PC-9 (cell line): Measurements from ENCODE around the gene ZNF423. TPM values are rescaled to one million over a fixed set of nuclear protein-coding genes. Genes with fewer than 3 reads are reported as not detected.

Experiments
- BruUV-seq: library from RNA; stranded (reverse); fragments of 400-500 nt; replicated peaks from 2 replicates; lab custom pipeline; 2021; lab: Mats Ljungman, UMichigan
- CTCF ChIA-PET: fragments of 300-600 bp; sonication (Branson Sonifier 250); formaldehyde crosslinking; loops from one replicate; lab custom pipeline; 2022; ENCODE audit warnings: antibody characterized with exemption; lab: Charles Lee
- POLR2A ChIA-PET: fragments of 300-600 bp; sonication (Branson Sonifier 250); formaldehyde crosslinking; loops from one replicate; lab custom pipeline; 2022; ENCODE audit warnings: antibody characterized with exemption; ENCODE audit not compliant: unreplicated experiment; lab: Charles Lee
- DNase-seq, 2 experiments: peaks; one replicate each; pipeline versions ENCODE4 v3.0.0 to v3.0.0-alpha.2; 2015 to 2022; ENCODE audit warnings: mixed read lengths in 1 of 2
- H2AFZ ChIP-seq: fragments of 200-600 bp; sonication (generic); 2 replicates; pipeline ENCODE4 v1.8.1; 2017; ENCODE audit warnings: antibody characterized with exemption
- H3F3A ChIP-seq: fragments of 200-600 bp; sonication (generic); 2 replicates; pipeline ENCODE4 v1.8.1; 2017; ENCODE audit warnings: antibody characterized with exemption, mild to moderate bottlenecking, low read depth; ENCODE audit not compliant: insufficient read depth
- H3K27ac ChIP-seq: fragments of 200-600 bp; sonication (generic); 2 replicates; pipeline ENCODE4 v1.6.1; 2016; ENCODE audit warnings: mixed run types
- H3K27me3 ChIP-seq: fragments of 200-600 bp; sonication (generic); 2 replicates; pipeline ENCODE4 v1.6.1; 2016; ENCODE audit warnings: low read depth, mixed run types; ENCODE audit not compliant: insufficient read depth
- H3K36me3 ChIP-seq: fragments of 200-600 bp; sonication (generic); 2 replicates; pipeline ENCODE4 v1.6.1; 2016; ENCODE audit warnings: low read depth, mixed run types
- H3K4me1 ChIP-seq: fragments of 200-600 bp; sonication (generic); replicated peaks from 2 replicates; pipeline ENCODE4 v1.6.1; 2016; ENCODE audit warnings: mixed run types; ENCODE audit not compliant: insufficient read depth
- H3K4me2 ChIP-seq: fragments of 200-600 bp; sonication (generic); 2 replicates; pipeline ENCODE4 v1.6.1; 2017; ENCODE audit warnings: mixed run types
- H3K4me3 ChIP-seq: fragments of 200-600 bp; sonication (generic); 2 replicates; pipeline ENCODE4 v1.6.1; 2016; ENCODE audit warnings: mixed run types
- H3K79me2 ChIP-seq: fragments of 200-600 bp; sonication (generic); 2 replicates; pipeline ENCODE4 v1.6.1; 2017; ENCODE audit warnings: low read depth, mixed run types
- H3K9me2 ChIP-seq: fragments of 200-600 bp; sonication (generic); 2 replicates; pipeline ENCODE4 v1.8.1; 2017; ENCODE audit warnings: mild to moderate bottlenecking; ENCODE audit not compliant: insufficient read depth
- H3K9me3 ChIP-seq: fragments of 200-600 bp; sonication (generic); 2 replicates; pipeline ENCODE4 v1.8.1; 2016; ENCODE audit warnings: low read depth; ENCODE audit not compliant: insufficient read depth
- H4K20me1 ChIP-seq: fragments of 200-600 bp; sonication (generic); 2 replicates; pipeline ENCODE4 v1.8.1; 2017; ENCODE audit not compliant: insufficient read depth
- CTCF ChIP-seq: fragments of 200-600 bp; sonication (generic); conservative IDR thresholded peaks from 2 replicates; pipeline ENCODE4 v1.6.1; 2017; ENCODE audit warnings: mixed run types, antibody characterized with exemption, mild to moderate bottlenecking, moderate library complexity
- EZH2 ChIP-seq: fragments of 200-600 bp; sonication (generic); IDR thresholded peaks from 2 replicates; pipeline ENCODE4 v1.8.0; 2017; ENCODE audit warnings: antibody characterized with exemption, low read depth
- intact Hi-C: fragments of 100-400 bp; cut with micrococcal nuclease; formaldehyde crosslinking; loops from one replicate; pipeline ENCODE4 v1.10.0; 2022; ENCODE audit not compliant: unreplicated experiment
- total RNA-seq: library from RNA; stranded (reverse); gene quantifications from 2 replicates; pipeline ENCODE4 v1.2.3, GENCODE V29; 2021

ZNF423 gene
- total RNA-seq, 1 experiment from 2014 or later = not detected

GRCh38 chr16:49473773-49474172 is 382.1 kb downstream of the ZNF423 start:
- Histone ChIP-seq H3K27me3 (peaks cover 24% of the 10 kb centered on the region; the same call in 1 of the 2 replicates), H3K36me3 (no peaks in the 10 kb centered on the region), H3K4me2 (no peak overlapping the region), H2AFZ (no peak overlapping the region), H3K9me2 (no peaks in the 10 kb centered on the region), H3F3A (no peaks in the 10 kb centered on the region), H3K4me1 (no peaks in the 10 kb centered on the region), H3K4me3 (no peak overlapping the region), H3K9me3 (no peaks in the 10 kb centered on the region), H4K20me1 (no peaks in the 10 kb centered on the region), H3K79me2 (no peaks in the 10 kb centered on the region), H3K27ac (no peak overlapping the region)
- no TSS peak for BruUV-seq
- no peak for DNase-seq
- ChIA-PET CTCF (no interaction called here), POLR2A (no interaction called here)
- intact Hi-C loops = no loop called here
- TF ChIP-seq EZH2 (no peak), CTCF (no peak)

DNA sequence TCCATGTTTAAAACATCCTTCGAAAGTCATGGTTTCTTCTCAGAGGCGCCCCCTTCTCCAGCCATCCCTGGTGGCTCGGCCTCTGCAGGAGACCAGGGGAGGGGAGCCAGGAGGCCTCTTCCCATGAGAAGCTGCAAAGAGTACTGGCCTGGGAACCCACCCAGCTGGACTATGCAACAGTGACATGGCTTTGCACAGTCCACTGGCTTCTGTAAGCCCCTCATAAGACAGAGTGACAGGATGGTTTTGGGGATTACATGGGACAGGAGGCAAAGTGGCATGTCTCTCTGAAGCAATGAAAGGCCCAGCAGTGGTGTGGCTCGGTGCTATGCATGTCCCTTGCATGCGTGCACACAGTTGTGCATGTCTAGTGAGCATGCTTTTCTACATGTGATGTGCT is 382.8 kb downstream of the ZNF423 start:
- CTCF ChIA-PET = no interaction called here
- Histone ChIP-seq H3K4me3 (no peak overlapping the region), H3K4me2 (no peak overlapping the region), H3F3A (no peaks in the 10 kb centered on the region), H2AFZ (no peak overlapping the region), H3K9me3 (no peaks in the 10 kb centered on the region), H3K27me3 (peaks cover 24% of the 10 kb centered on the region; the same call in 1 of the 2 replicates), H3K36me3 (no peaks in the 10 kb centered on the region), H3K9me2 (no peaks in the 10 kb centered on the region), H3K4me1 (no peaks in the 10 kb centered on the region), H3K79me2 (no peaks in the 10 kb centered on the region), H3K27ac (no peak overlapping the region), H4K20me1 (no peaks in the 10 kb centered on the region)
- no peak for DNase-seq
- no TSS peak for BruUV-seq
- POLR2A ChIA-PET = no interaction called here
- intact Hi-C loops = no loop called here
- TF ChIP-seq EZH2 (no peak), CTCF (no peak)

- no peaks in the 10 kb centered on the region for H3F3A ChIP-seq
- no peaks in the 10 kb centered on the region for H3K4me1 ChIP-seq
- no peak overlapping the region for H3K4me2 ChIP-seq
- no peak for TF ChIP-seq EZH2
- TF ChIP-seq CTCF = no peak
- peaks cover 24% of the 10 kb centered on the region; the same call in 1 of the 2 replicates for H3K27me3 ChIP-seq
- H3K9me3 ChIP-seq = no peaks in the 10 kb centered on the region
- DNase-seq = no peak
- POLR2A ChIA-PET = no interaction called here
- no peaks in the 10 kb centered on the region for H3K36me3 ChIP-seq
- H3K79me2 ChIP-seq = no peaks in the 10 kb centered on the region
- intact Hi-C loops = no loop called here
- CTCF ChIA-PET = no interaction called here
- no peak overlapping the region for H3K4me3 ChIP-seq
- H4K20me1 ChIP-seq = no peaks in the 10 kb centered on the region
- no peaks in the 10 kb centered on the region for H3K9me2 ChIP-seq
- no TSS peak for BruUV-seq
- H2AFZ ChIP-seq = no peak overlapping the region
- no peak overlapping the region for H3K27ac ChIP-seq
These were observed 383.3 kb downstream of the ZNF423 start for GRCh38 chr16:49472598-49472997.
